Fibroblast of lung (primary cell): ENCODE data around the gene UGDH.

Experiments used
- EZH2 ChIP-seq: IDR thresholded peaks from 2 replicates; pipeline ENCODE4 v1.5.1; 2012; ENCODE audit warnings: low read length, control low read depth, mild to moderate bottlenecking; ENCODE audit errors: missing control alignments
- TF ChIP-seq, protein P1 (sequence below), 2 donors: IDR thresholded peaks in 1 of 2; conservative IDR thresholded peaks in 1 of 2; 1 replicate in 1 of 2; 2 replicates in 1 of 2; pipeline ENCODE4 v1.5.1; 2011 to 2012; ENCODE audit warnings: low read length in 2 of 2, control low read depth in 1 of 2, inconsistent platforms in 1 of 2, low read depth in 1 of 2, mild to moderate bottlenecking in 1 of 2

DNA sequence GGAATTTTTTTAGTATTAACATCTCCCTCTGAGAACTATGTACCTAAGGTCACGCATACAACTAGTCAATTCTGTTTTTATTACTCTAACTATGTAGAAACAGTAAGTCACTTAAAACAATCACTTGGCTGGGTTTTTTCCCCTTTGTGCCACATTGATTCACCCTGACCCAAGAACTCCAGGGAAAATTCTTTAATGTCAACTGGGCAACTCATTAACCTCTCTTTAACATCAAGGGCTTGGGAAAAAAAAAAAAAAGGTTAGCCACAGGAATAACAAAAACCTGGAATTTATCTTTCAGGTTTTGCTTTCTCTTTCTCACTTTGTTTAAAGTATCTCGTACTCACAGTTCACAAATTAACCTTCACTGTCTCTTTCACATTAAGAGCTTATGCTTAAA, 76.6 kb downstream of the UGDH start:
- TF ChIP-seq, protein P1, sequence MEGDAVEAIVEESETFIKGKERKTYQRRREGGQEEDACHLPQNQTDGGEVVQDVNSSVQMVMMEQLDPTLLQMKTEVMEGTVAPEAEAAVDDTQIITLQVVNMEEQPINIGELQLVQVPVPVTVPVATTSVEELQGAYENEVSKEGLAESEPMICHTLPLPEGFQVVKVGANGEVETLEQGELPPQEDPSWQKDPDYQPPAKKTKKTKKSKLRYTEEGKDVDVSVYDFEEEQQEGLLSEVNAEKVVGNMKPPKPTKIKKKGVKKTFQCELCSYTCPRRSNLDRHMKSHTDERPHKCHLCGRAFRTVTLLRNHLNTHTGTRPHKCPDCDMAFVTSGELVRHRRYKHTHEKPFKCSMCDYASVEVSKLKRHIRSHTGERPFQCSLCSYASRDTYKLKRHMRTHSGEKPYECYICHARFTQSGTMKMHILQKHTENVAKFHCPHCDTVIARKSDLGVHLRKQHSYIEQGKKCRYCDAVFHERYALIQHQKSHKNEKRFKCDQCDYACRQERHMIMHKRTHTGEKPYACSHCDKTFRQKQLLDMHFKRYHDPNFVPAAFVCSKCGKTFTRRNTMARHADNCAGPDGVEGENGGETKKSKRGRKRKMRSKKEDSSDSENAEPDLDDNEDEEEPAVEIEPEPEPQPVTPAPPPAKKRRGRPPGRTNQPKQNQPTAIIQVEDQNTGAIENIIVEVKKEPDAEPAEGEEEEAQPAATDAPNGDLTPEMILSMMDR (conservative IDR thresholded peaks at IDR 0.05 in 1 of 2, IDR thresholded peaks at IDR 0.05 in 1 of 2; ENCODE audit: low read depth in 1 of 2, low read length in 2 of 2): no peak
- TF ChIP-seq EZH2: no peak
